Activated CD4-positive, CD25-positive, alpha-beta regulatory T cell treated with anti-CD3 and anti-CD28 coated beads, Interleukin-2, amount 50 U/mL, for 16 hours (primary cell): Measurements from ENCODE around the gene CCDC192.

Source experiments
- DNase-seq: peaks from one replicate; pipeline ENCODE4 v3.0.0-alpha.2; 2020; ENCODE audit warnings: low read depth, low spot score

The CCDC192 gene

DNA sequence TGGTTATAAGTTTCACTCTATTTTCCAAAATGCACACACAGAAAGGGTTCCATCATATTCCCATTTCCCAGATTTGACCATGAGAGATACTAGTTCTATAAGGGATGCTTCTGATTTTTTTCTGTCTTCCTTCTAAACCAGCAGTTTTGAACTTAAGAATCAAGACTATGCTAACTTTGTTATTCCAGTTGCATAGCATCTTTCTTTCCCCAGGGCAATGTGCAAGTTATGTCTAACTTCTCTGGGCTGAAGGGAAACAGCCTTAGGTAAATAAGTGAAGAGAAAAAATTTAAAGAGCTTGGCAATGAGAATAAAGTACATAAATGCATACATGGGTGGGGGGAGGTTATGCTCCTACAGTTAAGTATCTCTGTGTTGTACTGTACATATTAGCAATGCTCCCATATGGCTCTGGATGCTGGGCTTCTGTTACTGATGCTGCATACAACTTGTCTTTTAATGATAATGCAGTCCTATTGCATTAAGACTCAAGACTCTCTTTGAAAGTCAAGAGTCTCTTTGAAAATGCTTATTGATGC is 254.6 kb downstream of the CCDC192 start:
- no peak for DNase-seq

DNA sequence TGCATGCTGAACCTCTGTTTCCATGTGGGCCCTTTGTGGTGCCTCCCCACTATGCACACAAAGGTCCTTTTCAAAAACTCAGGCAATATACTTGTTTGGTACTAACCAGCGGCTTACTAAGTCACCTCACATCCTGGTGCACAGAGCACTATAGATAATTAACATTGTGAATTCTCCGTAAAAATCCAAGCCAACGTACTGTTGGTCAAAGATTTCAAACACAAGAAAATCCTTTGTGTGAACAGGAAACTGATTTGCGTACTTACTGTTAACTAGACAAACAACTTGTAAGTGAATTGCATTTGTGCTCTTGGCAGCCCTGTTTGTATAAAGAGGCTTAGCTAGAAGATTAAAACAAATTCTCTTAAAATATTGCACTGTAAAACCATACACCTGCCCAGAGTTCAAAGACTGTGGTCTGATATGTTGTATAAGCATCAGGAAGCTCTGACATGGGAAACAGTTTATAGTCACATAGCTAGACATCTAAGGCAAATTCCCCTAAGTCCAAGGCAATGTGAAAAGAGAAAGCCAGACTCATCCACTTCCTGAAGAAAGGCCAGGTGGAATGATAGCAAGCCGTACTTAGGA is 255.3 kb downstream of the CCDC192 start:
- DNase-seq = no peak

DNA sequence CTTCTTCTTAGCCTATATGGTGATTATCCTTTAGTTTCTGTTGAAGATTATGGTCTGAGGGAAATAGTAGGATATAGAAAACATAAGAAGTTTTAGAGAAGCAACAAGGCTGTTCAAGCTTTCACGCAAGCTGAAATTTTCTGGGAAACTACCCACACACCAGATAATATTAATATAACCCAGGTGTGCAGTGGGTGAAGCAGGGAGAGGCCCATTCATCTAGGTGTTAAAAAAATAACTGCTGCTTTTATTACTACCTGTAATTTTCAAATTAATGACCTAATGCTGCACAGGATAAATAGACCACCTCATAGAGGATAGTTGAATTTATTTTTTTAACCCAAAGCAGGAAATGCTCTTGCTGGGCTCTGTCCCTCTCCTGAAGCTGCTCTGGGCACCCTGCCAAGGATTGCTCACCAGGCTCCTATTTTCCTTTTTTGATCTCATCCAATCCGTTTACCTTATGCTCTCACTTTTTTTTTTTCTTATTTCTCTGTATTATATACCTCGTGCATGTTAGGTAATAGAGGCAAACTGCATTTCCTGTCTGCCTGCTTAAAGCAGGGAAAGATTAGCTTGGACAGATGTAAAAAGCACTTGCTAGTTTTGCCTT is 256.1 kb downstream of the CCDC192 start:
- DNase-seq = no peak

DNA sequence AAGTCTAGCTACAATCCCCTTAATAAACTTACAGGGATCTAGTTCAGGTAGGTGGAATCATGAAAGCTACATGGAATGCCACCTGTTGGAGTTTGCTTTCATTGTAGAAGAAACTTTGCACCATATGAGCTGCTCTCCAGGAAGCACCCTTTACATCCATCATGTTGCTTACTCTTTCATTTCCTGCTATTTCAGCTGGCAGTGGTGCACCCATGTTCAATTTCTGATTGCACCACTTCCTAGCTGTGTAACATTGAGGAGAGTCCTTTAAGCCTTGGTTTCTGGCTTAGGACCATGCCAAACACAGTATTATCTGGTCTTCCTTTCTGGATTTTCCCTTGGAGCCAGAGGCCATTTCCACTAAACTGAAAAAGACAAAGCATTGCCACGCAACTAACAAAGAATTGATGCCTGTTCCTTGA is 257.1 kb downstream of the CCDC192 start:
- DNase-seq = no peak

DNA sequence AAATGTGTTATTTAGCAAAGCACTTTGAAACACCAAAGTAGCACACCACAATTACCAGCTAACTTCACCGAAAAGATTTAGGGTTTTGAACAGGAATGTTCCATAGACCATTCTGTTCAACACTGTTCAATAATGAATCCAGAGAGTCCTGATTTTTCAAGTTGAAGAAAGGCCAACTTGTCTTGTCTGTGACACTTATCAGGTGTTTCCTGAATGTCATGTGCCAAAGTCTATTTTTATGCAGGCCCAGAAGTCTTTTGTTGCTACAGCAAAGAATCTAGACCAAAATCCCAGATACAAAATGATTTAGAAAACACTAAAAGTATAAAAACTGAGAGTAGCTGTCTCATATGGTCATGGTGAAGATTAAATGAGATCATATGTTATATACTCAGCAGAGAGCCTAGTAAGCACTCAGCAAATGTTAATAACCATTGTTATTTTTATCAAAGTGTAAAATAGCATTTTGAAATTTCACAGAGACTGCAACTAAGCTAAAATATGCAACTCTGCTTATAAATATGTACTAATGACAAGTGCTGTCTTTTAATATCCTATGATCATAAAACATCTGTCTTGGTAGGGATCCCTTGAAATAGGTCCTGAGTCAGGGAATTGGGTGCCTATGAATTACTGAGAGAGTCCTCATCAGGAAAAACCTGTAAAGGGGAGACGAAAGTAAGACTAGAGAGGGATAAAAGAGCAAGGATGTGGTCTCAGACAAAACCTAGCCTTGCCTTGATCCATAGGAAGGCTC is 258.0 kb downstream of the CCDC192 start:
- no peak for DNase-seq

DNA sequence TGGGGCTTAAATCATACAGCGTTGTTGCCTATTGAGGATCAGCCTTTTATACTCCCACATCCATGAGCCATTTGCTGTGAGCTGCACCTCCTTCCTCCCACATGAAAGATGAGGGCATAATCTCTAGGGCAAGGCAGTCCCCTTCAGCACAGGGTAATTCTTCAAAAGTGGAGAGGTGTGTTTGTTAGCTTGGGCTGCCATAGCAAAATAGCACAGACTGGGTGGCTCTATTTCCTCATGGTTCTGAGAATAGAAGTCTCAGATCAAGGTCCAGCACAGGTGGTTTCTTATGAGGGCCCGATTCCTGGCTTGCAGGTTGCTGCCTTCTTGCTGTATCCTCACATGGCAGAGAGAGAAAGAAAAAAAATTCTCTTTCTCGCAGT is 258.6 kb downstream of the CCDC192 start:
- DNase-seq = no peak

DNA sequence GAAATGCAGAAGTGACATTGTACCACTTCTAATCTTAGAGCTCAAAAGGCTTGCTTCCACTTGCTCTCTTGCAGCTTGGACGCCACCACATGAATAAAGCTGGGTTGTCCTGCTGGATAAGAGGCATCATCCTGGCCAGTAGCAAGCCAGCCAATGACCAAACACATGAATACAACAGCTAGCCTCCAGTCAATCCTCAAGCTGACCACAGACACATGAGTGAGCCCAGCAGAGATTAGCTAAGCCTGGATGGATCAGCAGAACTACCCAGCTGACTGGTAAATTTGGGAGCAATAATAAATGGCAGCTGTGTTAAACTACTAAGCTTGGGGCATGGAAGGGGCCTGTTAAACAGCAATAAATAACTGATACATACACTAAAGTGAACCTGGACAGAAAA is 259.3 kb downstream of the CCDC192 start:
- no peak for DNase-seq

DNA sequence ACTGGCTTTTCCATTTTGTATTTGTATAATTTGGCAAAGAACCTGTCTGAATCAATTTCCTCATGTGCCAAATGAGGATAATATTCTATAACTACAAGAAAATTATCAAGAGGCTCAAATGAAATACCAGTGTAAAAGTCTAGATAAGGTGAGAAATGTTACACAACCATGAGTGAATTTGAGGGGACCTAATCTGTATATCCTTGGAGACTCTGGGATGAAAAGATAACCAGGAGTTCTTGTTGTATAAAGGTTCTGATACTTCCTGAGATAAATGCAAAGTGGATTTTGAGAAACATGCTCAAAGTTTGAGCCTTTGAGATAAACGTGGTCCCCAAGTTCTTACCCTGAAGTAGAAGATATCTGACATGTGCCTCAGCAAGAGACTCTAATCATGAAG is 260.0 kb downstream of the CCDC192 start:
- no peak for DNase-seq

DNA sequence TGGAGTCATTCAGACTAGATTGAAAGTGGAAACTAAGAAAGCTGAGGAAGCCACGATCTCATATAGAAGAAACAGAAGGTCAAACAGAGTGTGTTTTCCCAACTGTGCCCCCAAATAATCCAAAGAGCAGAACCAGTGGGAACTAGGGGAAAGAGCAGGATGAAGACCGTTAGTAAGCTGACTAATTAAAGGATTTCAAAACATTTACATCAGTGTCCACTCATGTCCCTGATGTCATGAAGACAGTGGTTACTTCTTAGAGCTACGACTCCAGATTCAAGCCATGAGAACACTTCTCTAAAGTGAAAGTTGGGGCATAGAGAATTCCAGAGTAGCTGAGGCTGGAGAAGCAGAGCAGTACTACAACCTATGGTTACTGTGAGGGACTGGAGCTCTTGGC is 260.7 kb downstream of the CCDC192 start:
- DNase-seq = no peak

DNA sequence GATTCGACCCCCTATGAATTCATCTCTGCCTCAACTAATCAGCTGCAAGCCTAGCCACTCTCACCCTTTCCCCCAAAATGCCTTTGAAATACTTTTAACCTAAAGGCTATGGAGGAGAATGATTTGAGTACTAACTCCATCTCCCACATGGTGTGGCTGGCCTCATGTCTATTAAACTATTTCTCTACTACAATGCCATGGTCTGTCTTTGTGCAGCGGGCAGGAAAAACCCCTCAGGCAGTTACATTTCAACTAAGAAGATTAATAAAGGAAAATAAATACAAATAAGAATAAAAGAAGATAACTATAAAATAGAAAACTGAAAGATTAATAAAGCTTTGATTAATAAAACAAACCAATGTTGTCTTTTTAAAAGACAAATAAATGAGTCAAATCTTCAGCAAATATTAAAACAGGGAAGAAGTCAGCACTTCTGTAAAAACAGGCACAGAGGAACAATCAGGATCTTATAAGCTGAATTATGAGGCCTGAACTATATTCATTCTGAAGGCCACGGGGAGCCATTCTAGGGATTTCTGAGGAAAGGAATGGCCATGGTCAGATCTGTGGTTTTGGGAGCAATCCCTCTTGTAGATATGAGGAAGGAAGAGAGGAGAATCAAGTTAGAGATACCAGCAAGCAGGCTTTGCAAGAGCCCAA is 264.3 kb downstream of the CCDC192 start:
- DNase-seq = no peak

DNA sequence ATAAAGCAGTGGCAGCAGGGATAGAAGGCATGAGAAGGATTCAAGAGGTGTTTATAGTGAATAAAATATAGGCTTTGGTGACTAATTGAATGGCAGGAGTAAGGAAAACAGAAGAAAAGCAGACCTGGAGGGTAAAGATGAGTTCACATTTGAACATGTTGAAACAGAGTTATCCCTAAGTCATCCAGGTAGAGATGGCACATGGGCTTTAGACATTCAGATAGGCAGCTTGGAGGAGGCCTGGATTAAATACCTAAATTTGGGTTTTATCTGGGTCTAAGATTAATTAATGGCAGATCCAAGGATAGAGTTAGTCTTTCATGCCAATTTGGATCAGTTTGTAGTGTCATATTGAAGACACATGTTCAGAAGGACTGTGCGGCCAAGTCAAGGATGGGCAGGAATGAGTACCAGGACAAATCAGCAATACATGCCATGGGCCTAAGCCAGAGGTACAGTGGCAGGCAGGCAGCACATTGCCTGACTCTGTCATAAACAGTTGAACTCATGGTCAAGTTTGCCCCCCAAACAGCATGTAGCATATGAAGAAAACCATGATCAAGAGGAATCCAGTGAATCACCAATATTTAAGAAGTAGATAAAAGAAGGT is 264.9 kb downstream of the CCDC192 start:
- DNase-seq = no peak

DNA sequence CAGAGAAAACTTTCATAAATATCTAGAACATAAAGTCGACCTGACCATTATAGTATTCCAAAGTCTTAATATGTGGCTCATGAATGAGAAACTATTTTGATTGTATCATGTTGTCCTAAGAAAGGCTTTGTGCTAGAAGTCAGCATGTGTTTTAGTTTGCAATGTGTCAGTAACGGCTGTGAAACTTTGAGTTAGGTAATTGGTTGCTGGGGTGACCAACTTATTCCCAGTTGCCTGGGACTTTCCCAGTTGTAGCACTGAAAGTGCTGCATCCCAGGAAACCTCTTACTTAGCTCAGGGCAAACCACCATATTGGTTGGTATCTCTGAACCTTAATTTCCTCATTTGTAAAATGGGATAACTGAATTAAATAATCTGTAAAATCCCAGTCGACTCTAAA is 265.8 kb downstream of the CCDC192 start:
- DNase-seq = no peak

DNA sequence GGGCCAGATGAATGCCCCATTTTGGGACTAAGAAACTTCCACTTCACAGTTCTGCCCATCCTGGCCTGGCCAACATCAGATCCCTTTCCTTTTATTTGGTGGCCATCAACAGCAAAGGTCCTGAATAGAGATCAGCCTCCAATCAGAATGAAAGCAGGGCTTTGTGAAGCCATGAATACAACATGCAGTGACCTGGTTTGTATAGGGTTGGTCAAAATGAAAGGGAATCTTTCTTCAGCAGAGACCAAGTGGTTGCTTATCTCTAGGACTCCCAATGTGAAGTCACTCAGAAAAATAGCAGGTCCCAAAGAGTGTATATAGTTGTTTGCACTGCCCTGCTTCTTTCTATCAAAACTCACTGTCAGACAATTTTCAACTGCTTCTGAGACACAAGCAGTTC is 266.5 kb downstream of the CCDC192 start:
- no peak for DNase-seq

DNA sequence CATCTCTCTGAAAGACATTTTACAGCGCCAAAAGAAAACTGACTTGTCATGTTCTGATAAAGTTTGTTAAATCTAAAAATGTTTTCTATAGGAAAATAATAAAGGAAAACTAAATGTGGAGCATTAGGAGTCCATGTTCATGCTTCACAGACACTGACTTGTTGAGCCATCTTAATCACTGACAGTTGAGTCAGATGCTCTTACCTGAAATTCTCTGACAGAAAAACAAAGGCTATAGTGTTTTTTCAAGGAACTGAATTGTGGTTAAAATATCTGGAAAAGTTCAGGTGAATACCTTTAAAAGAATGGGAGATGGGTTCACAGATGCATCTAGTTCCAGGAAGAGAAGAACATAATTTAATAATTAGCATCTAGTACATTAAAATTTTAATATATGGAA is 266.9 kb downstream of the CCDC192 start:
- DNase-seq = no peak

DNA sequence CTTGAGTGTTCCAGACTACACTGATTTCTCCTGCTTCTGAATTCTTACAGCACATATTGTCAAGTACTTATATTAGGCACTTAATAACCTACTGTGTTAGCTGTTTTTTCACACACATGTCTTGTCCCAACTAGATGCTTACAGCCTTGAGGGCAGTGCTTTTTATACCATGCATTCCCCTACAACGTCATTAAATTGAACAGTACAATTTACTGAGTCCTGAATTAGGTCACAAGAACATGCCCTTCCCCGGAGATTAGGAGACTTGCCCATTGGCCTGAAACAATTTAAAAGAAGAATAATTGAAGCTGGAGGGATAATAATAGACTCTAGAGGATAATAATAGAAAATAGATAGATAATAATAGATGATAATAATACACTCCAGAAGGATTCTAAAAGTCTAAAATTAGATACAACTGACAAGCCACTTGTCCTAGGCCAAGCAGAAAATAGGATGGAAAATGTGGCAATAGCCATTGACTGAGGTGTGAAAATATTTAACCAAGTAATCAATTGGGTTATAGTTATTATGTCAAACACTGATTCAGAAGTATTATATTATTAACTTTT is 267.7 kb downstream of the CCDC192 start:
- no peak for DNase-seq

DNA sequence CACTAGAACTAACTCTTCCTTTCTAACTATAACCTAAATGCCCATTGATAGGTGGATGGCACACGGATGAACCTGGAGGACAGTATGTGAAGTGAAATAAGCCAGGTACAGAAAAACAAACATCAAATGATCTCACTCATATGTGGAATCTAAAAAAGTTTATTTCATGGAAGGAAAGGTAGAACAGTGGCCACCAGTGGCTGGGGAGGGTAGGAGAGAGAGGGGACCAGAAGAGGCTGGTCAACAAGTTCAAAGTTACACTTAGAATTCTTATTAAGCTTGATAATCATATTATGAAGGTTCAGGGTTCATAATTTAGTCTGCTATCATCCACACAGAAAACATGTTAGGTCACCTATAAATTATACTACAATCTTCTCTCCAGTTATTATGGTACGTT is 272.8 kb downstream of the CCDC192 start:
- no peak for DNase-seq

DNA sequence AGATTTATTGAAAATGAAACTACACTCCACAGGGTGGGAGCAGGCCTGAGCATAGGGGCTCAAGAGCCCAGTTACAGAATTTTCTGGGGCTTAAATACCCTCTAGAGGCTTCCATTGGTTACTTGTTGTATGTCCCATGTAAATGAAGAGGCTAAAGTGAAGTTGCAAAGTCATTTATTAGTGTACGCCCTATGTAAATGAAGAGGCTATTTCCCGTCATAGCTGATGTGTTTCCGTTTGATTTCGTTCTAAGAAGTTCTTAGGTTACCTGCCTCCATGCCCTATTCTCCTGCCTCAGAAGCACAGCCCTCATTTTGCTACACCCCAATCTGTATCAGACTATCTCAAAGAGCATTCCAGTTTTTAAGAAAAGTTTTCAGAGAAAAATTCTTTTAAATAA is 273.3 kb downstream of the CCDC192 start:
- DNase-seq = no peak

DNA sequence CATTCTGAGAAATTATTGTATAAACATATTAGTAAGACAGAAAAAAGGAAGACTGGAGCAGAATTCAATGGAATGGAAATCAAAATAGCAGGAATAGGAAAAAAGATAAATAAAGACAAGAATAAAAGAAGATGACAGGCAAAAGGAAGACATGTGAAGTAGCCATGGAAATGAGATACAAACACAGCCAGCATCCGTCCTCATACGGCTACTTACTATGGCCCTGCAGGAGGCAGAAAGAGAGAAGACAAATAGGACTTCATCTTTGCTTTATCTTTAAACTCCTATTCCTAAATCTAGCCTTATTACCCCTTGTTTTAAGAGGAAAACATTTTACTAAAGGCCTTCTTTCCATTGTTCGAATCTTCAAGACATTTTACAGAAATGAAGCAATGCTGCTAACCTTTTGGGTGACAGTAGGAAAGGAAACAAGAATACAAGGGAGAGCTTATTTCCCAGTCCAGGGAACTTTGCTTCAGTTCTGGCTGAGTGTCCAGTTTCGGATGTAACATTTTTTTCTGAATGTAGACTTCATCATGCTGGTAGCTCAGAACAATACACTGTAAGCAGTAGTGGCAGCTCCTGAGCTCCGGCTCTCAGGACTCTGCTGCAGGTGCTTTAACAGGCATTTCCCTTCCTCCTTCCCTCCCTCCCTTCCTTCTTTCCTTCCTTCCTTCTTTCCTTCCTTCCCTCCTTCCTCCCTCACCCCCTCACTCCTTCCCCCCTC is 274.0 kb downstream of the CCDC192 start:
- no peak for DNase-seq

DNA sequence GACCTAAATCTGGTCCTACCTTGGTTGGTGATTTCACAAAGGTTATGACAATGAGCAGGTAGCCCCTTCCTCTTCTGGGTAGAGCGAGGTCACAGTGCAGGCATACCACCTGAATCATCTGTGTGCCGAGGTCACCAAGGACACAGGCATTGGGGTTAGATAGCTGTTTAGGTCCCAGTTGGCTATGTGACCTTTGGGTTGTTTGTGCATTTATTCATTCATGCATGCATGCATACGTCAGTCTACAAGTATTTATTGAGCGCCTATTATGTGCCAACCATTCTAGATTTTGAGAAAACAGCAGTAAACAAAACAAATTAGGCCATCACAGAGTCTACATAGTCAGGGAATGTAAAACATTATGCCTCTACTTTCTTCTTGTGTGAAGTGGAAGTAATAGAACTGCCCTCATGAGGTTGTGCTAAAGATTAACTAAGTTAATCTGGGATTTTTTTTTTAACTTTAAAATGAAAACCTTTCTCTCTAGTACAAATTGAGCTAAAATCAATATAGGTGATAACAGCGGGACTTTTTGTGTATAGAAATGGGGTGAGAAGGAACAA is 275.6 kb downstream of the CCDC192 start:
- DNase-seq = no peak

DNA sequence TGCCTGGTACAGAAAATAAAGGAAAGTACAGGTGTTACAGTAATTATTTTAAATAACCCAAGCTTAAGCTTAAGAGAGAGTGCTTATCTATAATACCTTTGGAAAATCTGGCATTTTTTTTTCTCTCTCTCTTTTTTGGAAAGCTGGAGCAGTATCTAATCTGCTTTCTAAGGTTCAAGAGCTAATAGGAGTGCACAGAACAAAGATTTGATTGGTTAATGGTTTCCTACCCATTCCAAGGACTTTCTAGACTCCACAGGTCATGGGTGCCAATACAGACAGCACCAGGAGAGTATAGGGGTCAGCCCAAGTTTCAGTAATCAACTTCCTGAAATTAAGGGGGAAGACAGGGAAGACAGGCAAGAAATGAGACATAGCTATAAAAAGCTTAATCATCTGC is 276.3 kb downstream of the CCDC192 start:
- no peak for DNase-seq

DNA sequence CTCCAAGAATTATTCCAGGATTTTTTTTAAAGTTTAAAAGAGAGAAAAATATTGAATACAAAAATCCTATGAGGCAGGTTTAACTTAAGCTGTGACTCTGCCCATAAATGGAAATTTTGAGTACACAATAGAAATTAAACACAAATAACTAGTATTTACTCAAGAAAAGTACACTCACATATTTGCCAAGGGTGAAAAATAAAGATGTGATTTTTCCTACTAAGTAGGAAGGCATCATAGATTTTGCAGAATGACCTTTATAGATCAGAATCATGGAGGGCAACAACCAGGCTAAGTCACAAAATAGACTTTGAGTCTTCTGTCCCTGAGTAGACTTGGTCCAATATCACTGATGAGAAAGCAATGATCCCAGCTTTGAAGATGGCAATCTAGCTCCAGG is 277.7 kb downstream of the CCDC192 start:
- DNase-seq = no peak
